GM10847 (cell line): ENCODE measurements around the gene MRPL48.

Experiments
- POLR2A ChIP-seq: IDR thresholded peaks from 2 replicates; pipeline ENCODE4 v1.6.1; 2011; ENCODE audit not compliant: insufficient read length; ENCODE audit errors: extremely low read depth

Gene MRPL48

DNA sequence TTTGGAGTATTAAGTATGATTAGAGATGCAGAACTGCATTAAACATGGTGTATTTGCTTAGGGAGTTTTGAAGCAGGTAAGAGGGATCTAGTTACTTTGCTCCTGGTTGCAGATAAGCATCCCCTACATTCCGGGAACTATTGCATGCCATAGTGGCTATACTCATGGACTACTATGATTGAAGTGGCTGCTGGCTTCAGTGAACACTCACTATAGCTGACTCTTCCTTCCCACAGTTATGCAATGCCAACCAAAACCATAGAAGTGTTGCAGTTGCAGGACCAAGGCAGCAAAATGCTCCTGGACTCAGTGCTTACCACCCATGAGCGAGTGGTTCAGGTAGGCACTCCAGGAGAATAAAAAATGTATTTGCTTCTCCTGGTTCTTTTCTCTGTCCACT is 72.0 kb downstream of the MRPL48 start:
- TF ChIP-seq POLR2A = no peak

- no peak for TF ChIP-seq POLR2A
These were observed 72.5 kb downstream of the MRPL48 start for GRCh38 chr11:73860202-73860601.

DNA sequence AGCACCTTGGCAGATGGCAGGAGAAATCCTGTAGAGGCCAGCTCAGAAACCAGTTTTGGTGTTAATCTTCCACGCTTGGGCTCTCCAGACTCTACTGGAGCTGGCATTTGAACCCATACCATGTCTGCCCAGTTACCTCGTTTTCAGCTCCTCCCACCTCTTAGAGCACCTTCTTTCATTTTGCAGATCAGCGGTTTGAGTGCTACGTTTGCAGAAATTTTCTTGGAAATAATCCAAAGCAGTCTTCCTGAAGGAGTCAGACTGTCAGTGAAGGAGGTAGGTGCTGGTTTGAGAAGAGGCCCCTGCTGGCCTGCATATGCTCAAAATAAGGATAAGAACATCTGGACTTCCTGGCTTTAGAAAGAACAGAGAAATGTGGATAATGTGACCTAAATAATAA is 75.3 kb downstream of the MRPL48 start:
- no peak for TF ChIP-seq POLR2A

DNA sequence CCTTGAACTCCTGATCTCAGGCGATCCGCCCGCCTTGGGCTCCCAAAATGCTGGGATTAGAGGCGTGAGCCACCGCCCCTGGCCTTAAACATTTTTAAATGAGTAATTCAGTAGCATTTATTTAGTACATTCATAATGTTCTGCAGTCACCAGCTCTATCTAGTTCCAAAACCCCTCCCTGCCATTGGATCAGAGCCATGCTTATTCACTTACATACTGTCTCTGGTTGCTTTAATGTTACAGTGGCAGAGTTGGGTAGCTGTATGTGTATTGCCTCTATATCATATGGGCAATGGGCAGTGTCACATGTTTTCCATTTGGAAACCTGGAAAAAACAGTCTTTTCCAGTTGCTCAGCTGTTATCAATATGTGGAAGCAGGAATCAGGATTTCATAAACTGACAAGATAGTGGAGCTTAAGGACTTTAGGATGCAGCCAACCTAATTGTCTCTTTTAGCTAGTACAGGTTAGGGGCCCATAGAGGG is 78.5 kb downstream of the MRPL48 start:
- no peak for TF ChIP-seq POLR2A

GRCh38 chr11:73866586-73866996 is 78.9 kb downstream of the MRPL48 start:
- TF ChIP-seq POLR2A = no peak

- TF ChIP-seq POLR2A = no peak
These were observed 81.8 kb downstream of the MRPL48 start for GRCh38 chr11:73869332-73869949.

DNA sequence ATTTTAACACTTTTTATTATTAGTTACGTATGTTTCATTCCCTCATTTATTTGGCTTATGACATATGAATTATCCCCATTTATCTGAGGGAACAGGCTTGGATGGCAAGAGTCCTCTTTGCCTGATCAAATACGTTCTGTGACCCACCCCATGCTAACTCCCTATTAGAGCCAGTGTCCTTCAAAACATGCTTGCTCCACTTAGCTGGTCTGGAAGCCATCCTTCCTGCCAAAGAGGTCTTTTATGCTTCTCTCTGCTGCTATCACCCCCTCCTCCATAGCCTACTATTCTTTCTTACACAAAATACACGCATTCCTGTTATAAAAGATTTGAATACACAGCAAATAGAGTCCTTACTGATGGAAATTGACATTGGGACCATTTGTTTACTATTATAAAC is 82.6 kb downstream of the MRPL48 start:
- no peak for TF ChIP-seq POLR2A

DNA sequence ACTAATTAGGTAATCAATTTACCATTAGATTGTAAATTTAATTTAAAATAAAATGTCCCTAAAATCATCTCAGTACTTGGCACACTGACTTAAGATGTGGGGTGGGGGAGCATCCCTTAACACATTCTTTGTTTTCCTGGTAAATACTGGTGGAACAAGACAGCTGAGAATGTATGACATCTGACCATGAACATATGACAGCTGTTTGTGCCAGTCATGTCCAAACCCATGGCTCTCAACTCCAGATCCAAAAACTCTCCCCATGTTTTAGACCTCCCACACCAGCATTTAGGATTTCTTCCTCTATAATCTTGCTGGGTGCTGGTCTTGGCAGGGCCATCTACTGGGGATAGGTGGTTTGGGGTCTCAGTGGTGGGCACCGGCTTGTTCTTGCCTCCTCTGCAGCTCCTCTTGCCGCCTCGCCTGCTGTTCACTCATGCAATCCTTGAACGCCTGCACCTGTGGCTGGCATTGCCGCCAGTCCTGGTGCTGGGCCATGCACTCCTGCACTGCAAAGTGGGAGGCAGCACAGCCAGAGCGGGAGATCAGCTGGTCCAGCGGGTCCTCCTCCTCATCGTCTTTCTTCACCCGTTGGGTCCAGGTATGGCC is 85.2 kb downstream of the MRPL48 start:
- no peak for TF ChIP-seq POLR2A

DNA sequence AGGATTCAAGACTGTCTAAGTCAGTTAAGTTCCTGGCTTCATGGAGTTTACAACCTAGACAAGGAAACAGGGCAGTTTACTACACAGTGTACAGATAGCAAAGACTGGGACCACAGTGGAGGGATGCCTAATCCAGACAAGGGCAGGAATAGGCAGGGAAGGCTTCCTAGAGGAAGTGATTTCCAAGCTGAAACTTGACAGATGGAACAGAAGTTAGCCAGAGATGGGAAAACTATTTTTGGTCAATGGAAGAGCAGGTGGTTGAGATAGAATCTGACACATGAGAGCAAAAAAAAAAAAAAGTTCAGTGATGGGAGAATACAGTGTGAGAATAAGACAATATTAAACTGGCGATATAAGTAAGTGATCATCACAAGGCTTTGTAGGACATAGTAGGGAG is 87.7 kb downstream of the MRPL48 start:
- no peak for TF ChIP-seq POLR2A

GRCh38 chr11:73875840-73876239 is 88.2 kb downstream of the MRPL48 start:
- no peak for TF ChIP-seq POLR2A

DNA sequence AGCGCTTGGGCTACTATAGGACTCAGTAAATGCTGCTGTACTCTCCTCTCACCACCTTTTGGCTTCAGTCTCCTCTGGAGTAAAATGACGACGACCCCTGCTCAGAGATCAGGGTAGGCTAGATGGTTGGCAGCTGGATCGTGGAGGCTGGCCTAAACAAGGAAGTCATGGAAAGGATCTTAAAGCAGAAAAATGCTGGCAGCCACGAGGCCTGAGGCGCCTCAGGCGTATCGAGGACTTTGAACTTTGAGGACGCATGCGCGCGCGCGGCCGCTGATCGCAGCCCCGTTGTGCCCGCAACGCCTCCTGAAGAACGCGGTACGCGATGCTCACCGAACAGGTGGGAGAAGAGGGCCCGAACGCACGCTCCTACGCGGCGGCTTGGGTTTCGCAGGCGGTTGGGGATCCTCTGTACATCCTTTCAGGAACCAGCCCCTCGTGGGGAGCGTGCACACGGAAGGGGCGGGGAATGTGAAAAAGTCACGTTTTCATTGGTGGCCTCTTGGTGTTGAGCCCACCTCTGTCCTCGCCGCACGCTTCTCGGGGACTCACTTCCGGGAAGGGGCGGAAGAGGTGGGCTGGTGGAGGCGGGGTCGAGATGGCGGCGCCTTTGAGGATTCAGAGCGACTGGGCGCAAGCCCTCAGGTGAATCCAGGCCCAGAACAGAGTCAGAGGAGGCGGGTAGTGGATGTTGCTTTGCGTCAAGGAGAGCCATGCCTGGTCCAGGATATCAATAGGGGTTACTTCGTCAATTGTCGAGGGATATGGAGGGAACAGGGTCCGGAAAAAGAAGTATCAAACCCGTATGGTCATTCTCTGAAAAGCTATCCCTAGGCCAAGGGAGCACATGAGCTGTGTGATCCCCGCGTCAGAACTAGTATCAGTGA is 89.0 kb downstream of the MRPL48 start, which contains the start of the genes COA4 and PAAF1:
TSS of gene COA4 (minus strand) at position 423 of the 887 bp plus-strand sequence. CDS start 3,468 bp downstream, outside the sequence.
TSS of gene PAAF1 (plus strand) at position 576 of the 887 bp plus-strand sequence. CDS start at position 599, 23 bp downstream.
- peak; percentile 86 for TF ChIP-seq POLR2A

- TF ChIP-seq POLR2A = no peak
These were observed 91.1 kb downstream of the MRPL48 start for GRCh38 chr11:73878771-73879170.

DNA sequence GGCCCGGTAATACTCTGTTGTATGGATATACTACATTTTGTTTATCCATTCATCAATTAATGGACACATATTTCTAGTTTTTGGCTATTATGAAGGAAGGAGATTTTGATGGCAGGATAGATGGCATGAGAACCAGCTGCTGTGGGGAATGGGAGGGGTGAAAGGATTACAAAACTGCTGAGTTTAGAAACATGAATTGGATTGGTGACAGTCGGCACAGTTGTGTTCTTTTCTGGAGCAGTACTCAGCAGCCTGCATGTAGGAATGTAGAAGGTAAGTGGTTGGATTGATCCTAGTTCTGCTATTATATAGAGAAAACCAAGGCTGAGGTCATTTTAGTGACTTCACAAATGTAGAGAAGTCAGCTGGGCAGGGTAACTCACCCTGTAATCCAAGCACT is 96.2 kb downstream of the MRPL48 start:
- no peak for TF ChIP-seq POLR2A

GRCh38 chr11:73888244-73888643 is 100.6 kb downstream of the MRPL48 start:
- no peak for TF ChIP-seq POLR2A

DNA sequence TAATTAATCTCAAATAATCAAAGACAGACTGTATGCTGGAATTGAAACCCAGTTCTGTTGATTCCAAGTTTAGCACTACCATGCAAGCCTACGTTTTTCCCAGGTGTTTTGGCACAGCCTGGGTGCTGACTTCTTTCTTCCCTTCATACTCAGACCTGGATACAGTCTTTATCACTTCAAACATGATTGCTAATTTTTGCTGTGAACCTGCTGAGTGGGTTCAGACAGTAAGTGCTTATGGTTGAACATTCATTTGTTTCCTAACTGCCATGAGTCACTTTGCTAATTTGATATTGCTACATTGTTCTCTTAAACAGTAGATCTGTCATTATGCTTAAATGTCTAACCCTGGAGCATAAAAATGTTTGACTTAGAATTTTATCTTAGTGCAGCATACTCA is 101.3 kb downstream of the MRPL48 start:
- TF ChIP-seq POLR2A = no peak

GRCh38 chr11:73889536-73889935 is 101.9 kb downstream of the MRPL48 start:
- TF ChIP-seq POLR2A = no peak
